ENCODE measurements around the gene ECI1.
"Not testable (repeated sequence)": the region's sequence is repeated elsewhere in the genome, so short reads cannot be mapped to it uniquely, and the experiment has no call there.

ECI1 gene

DNA sequence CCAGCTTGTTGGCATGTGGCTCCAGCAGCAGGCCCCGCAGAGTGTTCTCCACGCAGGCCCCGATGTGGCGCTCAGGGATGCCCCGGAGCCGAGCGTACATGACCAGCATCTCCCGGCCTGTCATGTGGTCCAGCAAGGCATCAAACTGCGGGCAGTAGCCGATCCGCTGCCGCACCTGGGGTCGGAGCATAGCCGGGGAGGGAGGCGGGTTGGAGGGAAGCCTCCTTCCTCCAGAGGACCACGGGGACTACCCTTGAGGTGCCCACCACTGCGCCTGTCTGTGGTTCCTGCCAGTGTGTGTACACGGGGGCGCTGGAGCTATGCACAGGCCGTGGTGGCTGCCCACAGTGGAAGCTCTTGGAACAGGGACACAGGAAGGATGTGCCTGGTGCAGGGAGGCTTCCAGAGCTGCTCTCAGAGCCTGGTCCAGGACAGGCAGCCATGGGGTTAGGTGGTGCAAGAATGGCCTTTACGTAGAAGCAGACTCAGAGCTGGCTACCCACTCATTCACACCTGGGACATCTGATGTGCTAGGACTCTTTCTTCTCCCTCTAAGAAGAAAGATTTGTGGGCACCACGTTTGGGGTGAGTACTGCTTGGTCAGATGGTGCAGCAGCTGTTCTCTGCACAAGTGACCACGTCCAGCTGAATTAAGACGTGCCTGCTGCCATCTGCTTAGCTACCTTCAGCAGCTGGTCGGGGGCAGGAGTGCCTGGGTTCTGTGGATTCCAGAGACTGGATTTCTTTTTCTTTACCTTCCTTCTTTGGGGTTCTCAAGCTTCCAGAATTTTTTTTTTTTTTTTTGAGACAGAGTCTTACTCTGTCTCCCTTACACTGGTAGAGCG is 27.8 kb upstream of the ECI1 start:
- no peak for DNase-seq

DNA sequence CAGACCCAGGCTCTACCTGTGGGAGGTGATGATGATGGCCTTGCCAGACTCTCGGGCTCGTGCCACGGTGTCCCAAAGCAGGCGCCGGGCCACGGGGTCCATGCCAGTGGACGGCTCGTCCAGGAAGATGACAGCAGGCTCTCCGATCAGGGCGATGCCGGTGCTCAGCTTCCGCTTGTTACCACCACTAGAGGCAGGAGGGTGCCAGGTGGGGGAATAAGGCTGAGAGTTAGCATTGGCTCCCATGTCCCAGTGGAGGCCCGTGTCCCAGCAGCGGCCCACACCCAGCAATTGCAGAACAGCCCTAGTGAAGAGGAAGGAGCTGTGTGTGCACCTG is 26.9 kb upstream of the ECI1 start:
- DNase-seq, result no peak

DNA sequence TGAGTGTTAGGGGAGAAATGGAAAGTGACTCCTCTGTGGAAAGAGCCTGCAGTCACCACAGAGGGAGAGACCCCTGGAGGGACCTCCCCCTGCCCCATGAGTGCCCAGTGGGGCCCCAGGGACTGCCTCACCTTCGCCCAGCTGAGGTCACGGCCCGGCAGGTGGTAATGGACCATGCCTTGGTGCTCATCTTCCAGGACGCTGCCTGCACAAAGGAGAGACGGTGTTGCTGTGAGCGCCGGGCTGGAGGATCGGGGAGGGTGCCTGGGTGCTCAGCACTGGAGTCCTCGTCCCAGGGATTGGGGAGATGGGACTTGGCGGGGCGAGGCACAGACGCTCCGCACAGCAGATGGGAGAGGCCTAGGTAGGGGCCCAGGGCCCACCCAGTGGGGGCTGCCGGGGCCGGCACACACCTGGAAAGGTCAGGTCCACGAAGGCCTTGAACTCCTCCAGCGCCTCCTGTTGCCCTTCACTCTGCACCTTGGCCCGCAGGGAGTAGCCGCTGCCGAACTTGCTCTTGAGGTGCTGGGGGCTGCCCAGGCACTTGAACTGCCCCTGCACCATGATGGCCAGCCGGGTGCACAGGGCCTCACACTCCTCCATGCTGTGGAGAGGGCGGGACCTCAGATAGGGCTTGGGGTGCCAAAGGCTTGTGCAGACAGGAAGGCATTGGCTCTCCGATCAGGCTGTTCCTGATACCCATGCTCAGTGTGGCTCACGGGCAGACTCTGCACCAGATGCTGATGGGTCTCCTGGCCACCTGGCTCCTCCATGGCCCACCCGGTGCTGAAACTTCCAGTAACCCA is 26.3 kb upstream of the ECI1 start:
- no peak for DNase-seq

DNA sequence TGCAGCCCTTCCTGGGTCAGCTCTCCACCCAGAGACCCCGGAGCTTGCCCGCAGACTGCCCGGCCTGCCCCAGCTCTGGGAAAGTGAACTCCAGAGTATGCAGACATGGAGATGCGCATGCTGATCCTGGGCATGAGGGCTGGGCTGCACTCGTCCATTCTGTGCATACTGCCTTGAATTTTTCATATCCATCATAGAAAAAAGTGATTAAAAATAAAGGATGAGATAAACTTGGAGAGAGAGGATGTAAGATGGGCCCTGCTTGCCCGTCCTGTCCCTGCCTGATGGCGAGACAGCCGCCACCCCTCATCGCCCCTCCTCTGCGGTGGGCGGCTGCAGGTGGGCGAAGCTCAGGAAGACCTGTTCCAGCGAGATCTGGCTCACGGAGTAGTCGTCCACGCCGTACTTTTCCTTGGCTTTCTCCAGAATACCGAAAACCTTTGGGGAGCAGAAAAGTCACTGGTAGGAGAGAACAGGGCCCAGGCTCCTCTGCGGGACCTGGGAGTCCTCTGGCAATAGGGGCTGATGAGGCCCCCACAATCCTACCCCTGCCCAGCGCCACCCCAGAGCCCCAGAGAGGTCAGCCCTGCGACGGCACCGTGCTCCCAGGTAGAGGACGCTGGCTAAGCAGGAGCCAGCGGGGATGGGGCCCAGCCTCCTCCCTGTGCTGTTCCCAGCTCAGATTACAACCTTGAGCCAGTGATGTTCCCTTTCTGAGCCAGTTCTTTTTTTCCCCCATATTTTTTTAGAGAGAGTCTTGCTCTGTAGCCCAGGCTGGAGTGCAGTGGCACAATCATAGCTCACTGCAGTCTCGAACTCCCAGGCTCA is 25.2 kb upstream of the ECI1 start:
- peak; percentile 37 for DNase-seq

DNA sequence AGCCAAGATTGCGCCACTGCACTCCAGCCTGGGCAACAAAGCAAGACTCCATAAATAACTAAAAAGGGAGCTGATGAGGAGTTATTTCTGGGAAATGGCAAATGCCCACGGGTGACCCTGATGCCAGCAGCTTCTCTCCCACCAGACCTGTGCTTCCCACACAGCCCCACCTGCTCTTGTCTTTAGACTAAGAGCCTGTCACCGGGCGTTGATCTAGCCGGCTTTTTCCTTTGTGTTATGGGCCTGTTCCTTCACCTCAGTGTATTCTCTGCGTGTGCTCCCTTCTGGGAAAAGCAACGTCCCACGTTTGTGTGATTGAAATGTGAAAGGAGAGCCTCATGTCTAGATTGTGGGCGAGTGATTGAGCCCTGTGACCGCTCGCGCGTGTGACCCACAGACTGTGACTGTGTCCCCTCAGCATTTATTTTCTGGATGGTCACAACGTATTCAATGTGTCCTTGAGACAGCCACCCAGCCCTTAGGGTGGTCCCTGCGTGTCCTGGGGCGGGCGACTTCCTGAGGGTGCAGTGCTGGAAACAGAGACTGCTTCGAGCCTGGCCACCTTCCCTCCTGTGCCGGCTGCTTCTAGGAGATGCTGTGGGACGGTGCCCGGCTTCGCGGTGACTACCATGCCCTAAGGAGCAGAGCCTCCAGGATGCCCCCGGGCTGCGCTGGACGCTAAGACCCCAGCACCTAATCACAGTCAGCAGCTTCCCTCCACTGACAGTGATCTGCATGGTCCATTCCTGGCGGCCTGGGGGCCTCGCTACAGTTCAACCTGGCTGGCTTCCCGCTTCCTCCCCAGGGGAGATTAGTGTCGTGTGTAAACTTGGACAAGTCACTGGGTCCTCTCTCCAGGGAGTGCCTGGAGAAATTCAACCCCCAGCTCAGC is 24.3 kb upstream of the ECI1 start:
- peak; percentile 36 for DNase-seq

DNA sequence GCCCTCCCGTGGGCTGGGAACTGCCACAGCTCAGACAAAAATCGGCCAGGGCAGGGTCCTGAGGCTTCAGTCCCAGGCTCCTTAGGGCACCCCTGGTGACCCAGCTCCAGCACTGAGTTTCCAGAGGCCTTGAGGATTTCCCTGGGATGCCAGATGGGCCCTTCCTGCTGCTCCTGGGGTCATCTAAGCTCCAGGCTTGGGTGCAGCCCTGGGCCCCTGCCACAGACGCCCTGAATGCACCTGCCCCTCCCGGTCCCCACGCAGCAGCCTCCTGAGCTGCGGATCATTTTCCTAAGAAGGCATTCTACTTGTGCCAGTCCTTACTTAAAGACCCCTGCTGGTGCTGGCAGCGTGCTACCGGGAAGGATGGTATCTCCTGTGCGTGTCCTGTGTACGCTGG is 22.5 kb upstream of the ECI1 start:
- DNase-seq, result no peak

DNA sequence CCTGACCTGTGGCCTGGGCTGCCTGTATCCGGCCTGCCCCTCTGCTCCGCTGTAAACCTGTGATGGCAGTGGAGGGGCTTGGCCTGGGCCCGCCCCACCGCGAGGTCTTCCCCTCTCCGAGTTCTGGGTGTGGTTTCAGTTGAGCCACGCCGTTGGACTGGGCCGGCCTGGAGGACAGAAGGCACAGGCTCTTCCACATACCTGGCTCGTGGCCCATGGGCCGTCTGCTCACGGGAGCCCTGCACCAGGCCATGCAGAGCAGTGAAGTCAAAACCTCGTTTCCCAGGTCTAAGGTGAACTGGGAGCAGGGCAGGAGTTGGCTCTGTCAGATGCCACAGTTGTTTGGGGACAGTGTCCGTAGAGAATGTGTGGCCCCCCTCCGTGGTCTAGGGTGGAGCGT is 22.1 kb upstream of the ECI1 start:
- DNase-seq, result no peak

DNA sequence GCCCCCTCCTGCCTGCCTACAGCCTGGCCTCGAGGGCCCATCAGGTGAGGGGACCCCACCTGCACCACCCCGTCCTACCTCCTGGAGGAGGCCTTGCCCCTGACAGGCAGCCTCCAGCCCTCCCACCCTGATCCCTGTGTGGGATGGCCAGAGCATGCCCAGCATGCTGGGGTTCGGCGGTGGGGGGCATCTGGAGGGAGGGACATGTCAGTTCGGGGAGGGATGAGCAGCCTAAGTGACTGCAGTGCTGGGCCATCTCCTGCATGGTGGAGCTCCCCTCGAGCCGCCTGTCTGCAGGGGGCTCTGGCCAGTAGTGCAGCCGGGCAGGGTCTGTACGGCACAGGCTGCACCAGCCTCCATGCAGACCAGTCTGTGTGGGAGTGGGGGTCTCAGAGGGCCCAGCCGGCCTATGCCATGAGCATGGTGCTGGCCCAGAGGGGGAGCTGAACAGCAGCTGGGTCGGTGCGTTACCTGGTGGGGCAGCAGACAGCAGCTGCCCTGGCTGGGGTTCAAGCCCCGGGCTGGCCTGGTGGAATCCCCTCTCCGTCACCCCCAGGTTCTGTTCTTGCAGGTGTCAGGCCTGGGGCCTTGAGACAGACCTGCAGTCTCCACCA is 20.6 kb upstream of the ECI1 start:
- DNase-seq, result no peak

DNA sequence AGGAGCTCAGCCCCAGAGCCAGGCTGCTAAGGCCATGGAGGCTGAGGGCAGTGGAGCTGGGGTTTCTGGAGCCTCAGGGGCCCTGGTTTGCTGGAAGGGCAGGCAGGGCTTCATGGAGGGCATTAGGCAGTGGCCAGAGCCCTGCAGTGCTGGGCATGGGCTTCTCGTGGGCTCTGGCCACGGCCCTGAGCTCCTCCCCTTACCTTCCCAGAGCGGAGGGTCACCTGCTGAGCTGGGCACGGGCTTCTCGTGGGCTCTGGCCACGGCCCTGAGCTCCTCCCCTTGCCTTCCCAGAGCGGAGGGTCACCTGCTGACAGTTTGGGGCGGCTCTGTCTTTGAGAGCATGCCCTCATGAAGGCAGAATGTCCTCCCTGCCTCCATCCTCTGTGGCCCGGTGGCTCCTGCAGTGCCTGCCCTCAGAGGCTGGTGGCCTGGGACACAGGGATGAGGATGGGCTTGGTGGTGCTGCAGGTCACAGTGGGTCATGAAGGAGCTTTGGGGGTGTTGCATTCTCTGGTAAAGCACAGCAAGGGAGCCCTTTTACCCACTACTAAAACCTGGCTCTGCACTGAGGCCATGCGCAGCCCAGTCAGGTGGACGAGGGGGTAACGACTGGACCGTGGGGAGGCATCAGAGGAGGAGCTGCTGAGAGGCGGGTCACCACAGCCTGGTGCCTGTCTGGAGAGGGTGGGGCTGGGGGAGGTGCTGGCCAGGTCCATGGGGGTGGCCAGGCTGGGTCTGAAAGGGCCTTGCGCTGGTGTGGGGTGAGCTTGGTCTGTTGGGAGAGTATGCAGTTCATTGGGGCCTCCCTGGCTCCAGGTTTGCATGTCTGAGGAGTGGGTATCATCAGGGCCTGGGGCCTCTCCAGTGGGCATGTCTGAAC is 19.4 kb upstream of the ECI1 start:
- DNase-seq, result no peak

DNA sequence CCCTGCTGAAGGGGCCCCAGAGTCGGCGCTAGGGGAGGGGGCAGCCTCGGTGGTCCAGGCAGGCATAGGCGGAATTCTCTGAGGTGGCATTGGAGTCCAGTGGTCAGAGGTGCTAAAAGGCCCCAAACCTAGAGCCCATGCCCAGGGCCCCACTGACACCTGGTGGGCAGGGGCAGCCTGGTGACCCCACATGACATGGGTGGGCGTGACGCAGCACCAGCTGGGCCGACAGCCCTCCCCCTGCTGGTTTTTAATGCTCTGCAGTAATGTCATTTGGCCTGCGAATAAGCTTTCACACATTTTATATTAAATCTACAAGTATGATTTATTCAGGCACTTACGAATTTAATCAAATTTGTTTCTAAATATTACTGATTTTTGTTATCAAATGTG is 18.7 kb upstream of the ECI1 start:
- DNase-seq, result no peak

DNA sequence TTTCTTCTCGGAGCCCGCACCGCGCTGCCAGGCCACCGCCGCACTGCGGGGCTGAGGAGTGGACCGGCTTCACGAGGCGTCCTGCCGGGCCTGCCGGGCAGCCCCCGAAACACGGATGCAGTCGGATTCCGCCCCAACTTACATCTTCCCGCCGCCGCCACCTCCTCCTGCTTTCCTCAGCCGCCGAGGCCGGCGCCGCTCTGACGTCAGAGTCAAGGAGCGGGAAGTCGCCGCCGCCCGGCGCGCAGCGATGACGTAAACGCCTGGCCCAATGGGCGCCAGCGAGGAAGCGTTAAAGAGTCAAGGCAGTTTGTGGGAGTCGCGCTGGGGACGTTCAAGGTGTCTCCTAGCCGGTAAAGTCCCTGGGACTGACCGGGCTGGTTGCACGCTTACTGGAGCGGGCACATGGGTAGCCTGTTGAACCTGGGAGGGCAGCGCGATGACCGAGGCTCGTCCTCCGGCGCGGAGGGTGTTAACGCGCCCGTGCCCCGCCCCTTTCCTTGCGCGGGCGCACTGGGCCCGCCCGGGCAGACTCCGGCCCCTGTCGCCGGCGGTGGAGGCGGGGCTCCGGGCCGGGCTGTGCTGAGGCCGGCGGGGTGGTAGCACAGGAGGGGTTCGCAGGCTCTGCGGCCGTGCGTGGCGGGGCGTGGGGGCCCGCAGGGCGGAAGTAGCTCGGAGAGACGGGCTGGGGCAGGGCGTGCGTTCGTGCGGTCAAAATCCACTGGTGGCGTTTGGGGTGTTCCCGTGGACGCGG is 16.7 kb upstream of the ECI1 start, which contains the start of gene RNPS1:
Gene RNPS1, minus strand, starts transcription at position 214 of the 754 bp plus-strand sequence. CDS start 3,483 bp downstream, outside the sequence.
- DNase-seq, result peak; percentile 100

DNA sequence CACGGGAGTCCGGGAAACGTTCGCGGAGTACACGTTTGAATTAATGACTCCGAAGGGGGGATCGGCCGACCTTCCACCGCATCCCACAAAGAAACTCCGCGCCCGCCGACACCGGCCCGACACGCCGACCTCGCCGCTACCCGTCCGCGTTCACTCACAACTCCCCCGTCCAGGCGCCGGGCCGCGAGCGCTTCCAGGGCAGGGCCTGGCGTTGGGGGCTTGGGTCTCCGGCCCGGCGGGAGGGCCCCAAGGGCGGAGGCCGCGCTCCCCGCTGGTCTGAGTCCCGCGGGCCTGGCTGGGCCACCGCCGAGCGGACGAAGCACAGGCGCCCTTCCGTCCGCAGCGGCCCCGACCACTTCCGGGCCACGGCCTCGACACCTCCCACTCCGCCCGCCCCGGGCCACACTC is 16.1 kb upstream of the ECI1 start:
- DNase-seq, result not testable (repeated sequence)

DNA sequence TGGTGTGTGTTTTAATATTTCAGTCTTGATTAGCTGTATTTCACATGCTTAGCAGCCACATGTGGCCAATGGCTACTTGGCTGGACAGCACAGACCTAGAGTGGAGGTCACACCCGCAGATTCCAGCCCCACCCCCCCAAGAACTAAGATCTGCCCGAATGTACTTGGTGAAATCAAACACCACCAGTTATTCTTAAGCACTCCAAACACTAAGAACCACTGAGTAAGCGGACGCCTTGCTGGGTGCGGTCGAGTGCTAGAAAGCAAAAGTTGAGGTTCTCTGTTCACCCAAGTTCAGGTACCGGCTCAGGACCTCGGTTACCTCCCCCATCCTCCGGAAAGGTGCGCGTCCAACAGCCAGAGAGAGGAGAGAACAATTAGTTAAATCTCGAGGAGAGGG is 15.5 kb upstream of the ECI1 start:
- DNase-seq, result not testable (repeated sequence)

DNA sequence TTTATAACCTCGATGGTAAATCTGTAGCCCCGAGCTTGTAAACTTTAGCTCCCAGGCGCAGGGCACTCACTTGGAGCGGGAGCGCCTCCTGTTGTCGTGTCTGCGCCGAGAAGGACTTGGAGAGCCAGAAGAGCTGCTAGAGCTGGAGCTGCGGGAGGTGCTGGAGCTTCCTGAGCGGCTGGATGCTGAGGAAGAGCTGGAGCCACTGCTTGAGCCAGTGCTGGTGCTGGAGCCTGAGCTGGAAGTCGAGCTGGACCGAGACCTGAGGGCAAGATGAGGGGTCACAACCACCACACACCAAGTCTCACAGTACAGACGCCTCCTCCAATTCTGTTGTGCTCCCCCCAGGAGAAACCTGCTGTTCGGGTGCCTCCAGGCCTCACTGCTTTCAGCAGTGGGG is 11.6 kb upstream of the ECI1 start:
- DNase-seq, result not testable (repeated sequence)

DNA sequence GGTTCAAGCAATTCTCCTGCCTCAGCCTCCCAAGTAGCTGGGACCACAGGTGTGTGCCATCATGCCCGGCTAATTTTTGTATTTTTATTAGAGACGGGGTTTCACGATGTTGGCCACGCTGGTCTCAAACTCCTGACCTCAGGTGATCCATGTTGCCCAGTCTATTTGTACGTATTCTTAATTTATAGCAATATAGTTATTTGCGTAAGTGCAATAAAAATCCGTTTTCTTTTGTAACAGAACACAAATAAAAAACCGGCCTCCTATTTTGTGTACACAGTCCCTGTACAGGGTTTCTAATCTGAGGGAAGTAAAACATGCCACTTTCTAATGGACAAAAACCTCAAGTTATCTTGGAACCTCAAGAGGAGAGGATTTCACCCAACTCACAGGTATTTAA is 8.9 kb upstream of the ECI1 start:
- no peak for DNase-seq

DNA sequence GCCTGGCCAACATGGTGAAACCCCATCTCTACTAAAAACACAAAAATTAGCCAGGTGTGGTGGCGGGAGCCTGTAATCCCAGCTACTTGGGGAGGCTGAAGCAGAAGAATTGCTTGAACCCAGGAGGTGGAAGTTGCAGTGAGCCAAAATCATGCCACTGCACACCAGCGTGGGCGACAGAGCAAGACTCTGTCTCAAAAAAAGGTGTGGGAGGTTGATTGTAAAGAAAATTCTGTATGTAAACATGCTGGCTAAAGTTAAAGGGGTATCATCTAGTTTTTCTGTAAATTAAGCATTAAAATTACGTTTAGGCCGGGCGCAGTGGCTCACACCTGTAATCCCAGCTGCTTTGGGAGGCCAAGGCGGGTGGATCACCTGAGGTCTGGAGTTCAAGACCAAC is 7.1 kb upstream of the ECI1 start:
- not testable (repeated sequence) for DNase-seq

DNA sequence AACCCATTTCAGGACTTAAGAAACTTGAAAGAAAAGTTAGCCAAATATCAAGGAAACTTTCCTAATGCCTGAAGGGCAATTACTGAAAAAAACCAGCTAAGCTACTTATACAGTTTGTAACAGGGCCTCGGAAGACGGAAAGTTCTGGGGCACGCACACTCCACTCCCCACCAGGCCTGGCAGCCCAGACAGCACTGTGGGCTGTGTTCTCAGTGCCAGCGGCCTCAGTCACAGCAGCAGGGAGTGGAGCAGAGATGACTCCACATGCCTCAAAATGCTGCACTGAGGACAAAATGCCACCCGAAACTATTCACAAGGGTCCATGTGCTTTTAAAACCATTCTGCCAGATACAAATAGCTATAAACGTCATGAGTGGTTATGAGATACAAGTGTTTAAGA is 6.3 kb upstream of the ECI1 start:
- no peak for DNase-seq

DNA sequence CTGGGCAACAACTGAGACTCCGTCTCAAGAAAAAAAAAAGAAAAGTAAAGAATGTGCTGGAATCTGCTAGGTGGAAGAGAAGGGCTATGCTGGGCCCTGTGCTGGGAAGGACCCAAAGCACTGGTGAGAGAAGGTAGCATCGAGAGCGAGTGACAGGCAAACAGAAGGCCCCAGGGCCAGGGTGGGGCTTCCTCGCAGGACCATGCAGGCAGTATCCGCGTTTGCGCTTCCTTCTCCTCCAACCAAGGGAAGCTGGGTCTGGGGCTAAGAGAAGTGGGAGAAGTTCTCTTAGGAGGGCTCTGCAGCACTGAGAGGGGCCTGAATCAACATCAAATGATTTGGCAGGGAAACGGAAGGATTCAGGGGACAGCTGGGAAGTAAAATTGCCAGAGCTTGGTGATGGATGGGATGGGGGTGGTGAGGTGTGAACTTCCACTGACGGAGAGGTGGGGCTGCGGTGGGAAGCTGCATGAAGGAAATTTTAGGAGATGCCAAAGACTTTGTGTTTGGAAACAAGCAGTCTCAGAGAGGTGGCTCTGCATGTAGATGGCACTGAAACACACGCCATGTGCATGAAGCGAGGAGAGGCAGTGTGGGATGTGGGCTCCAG is 5.2 kb upstream of the ECI1 start:
- no peak for DNase-seq

DNA sequence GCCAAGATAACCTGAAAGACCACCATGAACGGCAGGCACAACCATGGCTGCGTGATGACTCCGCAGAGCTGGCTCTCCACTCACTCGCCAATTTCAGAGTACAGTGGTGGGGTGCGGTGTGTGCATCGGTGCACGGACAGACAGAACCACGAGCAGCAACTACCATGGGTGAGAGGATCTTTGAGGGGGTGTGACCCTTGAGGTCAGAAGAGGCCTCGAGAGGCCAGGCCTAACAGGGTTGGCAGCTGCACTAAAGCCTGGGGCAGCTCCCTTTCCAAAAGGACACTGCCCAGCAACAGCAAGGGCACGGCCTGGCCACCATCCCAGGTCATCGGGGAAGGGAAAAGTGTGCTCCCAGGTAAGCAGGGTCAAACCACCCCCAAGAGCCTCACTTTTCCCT is 1.9 kb upstream of the ECI1 start:
- DNase-seq, result no peak

DNA sequence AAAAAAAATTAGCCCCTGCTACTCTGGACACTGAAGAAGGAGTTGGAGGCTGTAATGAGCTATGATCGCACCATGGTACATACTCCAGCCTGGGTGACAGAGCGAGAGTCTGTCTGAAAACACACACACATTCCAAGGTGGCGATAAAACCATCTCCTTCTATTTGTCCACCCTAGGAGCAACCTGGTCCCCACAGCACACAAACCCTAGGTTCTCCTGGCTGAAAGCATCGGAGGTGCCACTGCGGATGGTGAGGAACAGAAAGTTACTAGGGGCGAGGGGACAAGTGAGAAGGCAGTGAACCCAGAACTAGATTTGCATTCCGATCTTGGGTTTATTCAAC is 1.4 kb upstream of the ECI1 start:
- no peak for DNase-seq
